Activated CD8-positive, alpha-beta memory T cell treated with anti-CD3 and anti-CD28 coated beads, Interleukin-2, amount 50 U/mL, for 1 hour (primary cell): ENCODE data around the gene CMPK2.

Source experiments
- DNase-seq: peaks from one replicate; pipeline ENCODE4 v3.0.0-alpha.2; 2020; ENCODE audit errors: extremely low read depth

Gene CMPK2

DNA sequence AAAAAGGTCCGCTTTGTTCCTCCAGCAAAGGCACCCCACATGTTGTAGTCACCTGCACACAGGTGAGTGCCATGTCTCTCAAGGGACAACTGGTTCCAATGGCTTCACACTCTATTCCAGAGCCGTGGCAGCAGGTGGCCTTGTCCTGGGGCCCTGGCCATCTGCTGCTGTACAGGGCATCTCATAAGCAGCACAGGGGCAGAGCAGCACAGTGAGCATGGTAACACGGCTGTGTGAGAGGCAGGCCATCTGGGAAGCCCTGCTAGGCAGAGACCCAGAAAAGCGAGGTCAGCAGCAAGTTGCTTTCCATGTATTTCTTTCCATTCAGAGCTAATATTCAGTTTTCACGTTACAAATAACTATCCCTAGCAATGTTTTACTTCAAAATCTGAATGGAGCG is 54.7 kb downstream of the CMPK2 start:
- DNase-seq, result no peak

DNA sequence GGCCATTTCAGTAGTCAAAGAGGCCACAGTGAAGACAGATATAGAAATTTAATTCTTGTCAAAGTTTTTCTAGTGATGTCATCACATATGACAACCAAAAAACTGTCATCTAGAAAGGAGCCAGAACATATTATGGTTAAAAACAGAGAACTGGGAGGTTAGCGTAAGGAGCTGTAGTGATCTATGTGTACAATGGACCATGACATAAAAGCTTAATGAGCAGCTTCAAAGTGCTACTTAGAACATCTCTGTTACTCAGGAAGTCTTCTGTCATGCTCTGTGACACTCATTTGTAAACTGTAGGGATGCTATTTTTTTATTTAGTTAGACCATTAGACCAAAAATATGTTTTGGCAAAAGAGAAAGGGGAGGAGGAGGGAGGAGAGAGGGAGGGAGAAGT is 57.3 kb downstream of the CMPK2 start:
- DNase-seq, result no peak

DNA sequence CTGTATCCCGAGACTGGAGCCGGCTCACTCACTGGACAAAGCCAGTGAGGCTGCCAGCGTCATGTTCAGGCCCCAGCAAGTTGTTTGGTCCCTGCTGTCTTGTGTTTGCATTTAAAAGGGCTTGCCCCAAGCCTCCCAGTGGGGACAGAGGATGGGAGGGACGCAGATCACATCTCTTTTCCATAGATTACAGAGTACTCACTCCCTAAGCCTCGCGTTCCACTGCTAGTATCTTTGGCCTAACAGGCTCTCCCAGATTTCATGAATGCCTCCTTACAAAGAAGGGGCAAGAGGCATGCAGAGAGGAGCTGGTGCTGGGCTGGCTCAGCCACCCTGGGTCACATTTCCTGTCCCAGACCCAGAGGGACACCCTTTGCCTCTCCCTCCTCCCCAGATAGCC is 59.1 kb downstream of the CMPK2 start:
- no peak for DNase-seq

DNA sequence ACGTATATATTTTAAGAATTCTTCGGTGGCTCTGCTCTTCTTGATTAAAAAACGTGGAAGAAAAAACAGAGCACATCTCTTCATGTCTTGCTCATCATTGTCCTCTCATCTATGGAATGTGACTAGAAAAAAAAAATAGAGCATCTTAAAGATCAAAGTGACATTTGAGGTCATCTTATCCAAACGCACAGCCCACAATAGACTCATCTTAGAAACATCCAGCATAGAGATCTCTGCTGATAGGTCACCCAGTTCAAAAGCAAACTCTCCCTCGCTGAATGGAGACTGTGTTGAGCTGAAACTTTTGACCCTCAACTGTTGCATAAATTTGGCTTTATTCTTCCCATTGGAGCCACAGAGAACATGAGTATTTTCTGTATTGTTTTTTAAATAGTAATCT is 65.2 kb downstream of the CMPK2 start:
- no peak for DNase-seq
